Thyroid gland (tissue), 4 donors: ENCODE measurements around the gene DENND1C.

Source experiments
- CTCF ChIP-seq, 6 experiments: fragments of 200-600 bp in 3 of 6; fragments of 450-650 bp in 3 of 6; sonication (generic) in 3 of 6; IDR thresholded peaks; one replicate each; pipeline ENCODE4 v1.5.1; 2016 to 2019; ENCODE audit warnings: antibody characterized with exemption in 6 of 6, mild to moderate bottlenecking in 2 of 6, inconsistent platforms in 1 of 6, moderate library complexity in 1 of 6
- POLR2A ChIP-seq, 2 donors: fragments of 450-650 bp; IDR thresholded peaks; one replicate each; pipeline ENCODE4 v1.6.1; 2017; ENCODE audit warnings: antibody characterized with exemption in 2 of 2, mild to moderate bottlenecking in 2 of 2, moderate library complexity in 1 of 2

- TF ChIP-seq CTCF (IDR thresholded peaks at IDR 0.05) (peak in 1 of 6 experiments; percentile 31), POLR2A (IDR thresholded peaks at IDR 0.05) (no peak)
Measured at GRCh38 chr19:6481541-6482342, at the start of gene DENND1C.
